HCT116 (cell line): ENCODE data around the gene CTIF. TPM values are rescaled to one million over a fixed set of nuclear protein-coding genes. Genes with fewer than 3 reads are reported as not detected.

ENCODE experiments used
- ATAC-seq: fragments of 200-7000 bp; cut with Tn5 transposase; 2 replicates; pipeline ENCODE4 v1.9.1; 2020; ENCODE audit warnings: mild to moderate bottlenecking, moderate library complexity
- BruUV-seq: library from RNA; stranded (reverse); fragments of 400-500 nt; replicated peaks from 2 replicates; lab custom pipeline; 2021; lab: Mats Ljungman, UMichigan
- CTCF ChIA-PET: fragments of 300-600 bp; sonication (Branson Sonifier 250); formaldehyde crosslinking; loops from one replicate; lab custom pipeline; 2021; ENCODE audit warnings: antibody characterized with exemption; lab: Charles Lee
- POLR2A ChIA-PET: fragments of 300-600, 350-600 bp; sonication (Branson Sonifier 250); formaldehyde crosslinking; loops from one replicate; lab custom pipeline; 2021; ENCODE audit warnings: antibody characterized with exemption; lab: Charles Lee
- RAD21 ChIA-PET, 2 experiments: fragments of 300-600 bp; sonication (Branson Sonifier 250); formaldehyde crosslinking; loops; one replicate each; lab custom pipeline; 2023; ENCODE audit warnings: low total read pairs in 2 of 2; ENCODE audit not compliant: uncharacterized antibody in 2 of 2, unreplicated experiment in 2 of 2, low non-redundant PET in 1 of 2; lab: Charles Lee
- DNase-seq: peaks from one replicate; pipeline ENCODE4 v3.0.0-alpha.2; 2010; ENCODE audit warnings: low read depth, low spot score
- H2AFZ ChIP-seq: fragments of 200-600 bp; shearing (Covaris generic), sonication (generic); 2 replicates; pipeline ENCODE4 v1.6.1; 2017; ENCODE audit warnings: low read depth, mixed run types, mixed read lengths, antibody characterized with exemption, low read length; ENCODE audit not compliant: poor library complexity, severe bottlenecking
- H3K27ac ChIP-seq: 2 replicates; pipeline ENCODE4 v1.5.1; 2012; ENCODE audit warnings: low read depth, low read length
- H3K27me3 ChIP-seq: fragments of 200-600 bp; sonication (generic); 2 replicates; pipeline ENCODE4 v1.6.1; 2016; ENCODE audit warnings: mixed run types, low read length, mixed read lengths; ENCODE audit not compliant: insufficient read depth
- H3K36me3 ChIP-seq, 2 experiments: fragments of 200-500 bp in 1 of 2; fragments of 200-600 bp in 1 of 2; sonication (Bioruptor generic) in 1 of 2; sonication (generic) in 1 of 2; 2 replicates each; pipeline versions ENCODE4 v1.5.1 to v1.6.1; 2014 to 2016; ENCODE audit warnings: low read length in 2 of 2, inconsistent platforms in 1 of 2, mixed read lengths in 1 of 2, mixed run types in 1 of 2; ENCODE audit not compliant: insufficient read depth in 2 of 2, control insufficient read depth in 1 of 2
- H3K4me1 ChIP-seq, 2 experiments: fragments of 200-600 bp in 1 of 2; sonication (generic) in 1 of 2; 2 replicates each; pipeline versions ENCODE4 v1.5.1 to v1.6.1; 2012 to 2017; ENCODE audit warnings: low read length in 2 of 2, inconsistent platforms in 1 of 2, mild to moderate bottlenecking in 1 of 2, mixed read lengths in 1 of 2, mixed run types in 1 of 2, moderate library complexity in 1 of 2; ENCODE audit not compliant: insufficient read depth in 2 of 2, control insufficient read depth in 1 of 2
- H3K4me2 ChIP-seq: fragments of 200-600 bp; sonication (generic); 2 replicates; pipeline ENCODE4 v1.6.1; 2017; ENCODE audit warnings: mixed run types, low read length, mixed read lengths
- H3K4me3 ChIP-seq, 2 experiments: fragments of 200-600 bp in 1 of 2; sonication (generic) in 1 of 2; replicated peaks in 1 of 2; 2 replicates each; pipeline ENCODE4 v1.5.1; 2011 to 2016; ENCODE audit warnings: low read length in 2 of 2, control low read depth in 1 of 2, low read depth in 1 of 2, mild to moderate bottlenecking in 1 of 2, mixed read lengths in 1 of 2, mixed run types in 1 of 2
- H3K79me2 ChIP-seq: fragments of 200-600 bp; sonication (generic); 2 replicates; pipeline ENCODE4 v1.6.1; 2017; ENCODE audit warnings: mild to moderate bottlenecking, mixed run types, low read length, moderate library complexity, mixed read lengths; ENCODE audit not compliant: insufficient read depth
- H3K9ac ChIP-seq: fragments of 200-600 bp; sonication (generic); 2 replicates; pipeline ENCODE4 v1.6.1; 2016; ENCODE audit warnings: low read length, mixed read lengths
- H3K9me2 ChIP-seq: fragments of 200-600 bp; sonication (generic), shearing (Covaris generic); 2 replicates; pipeline ENCODE4 v1.6.1; 2017; ENCODE audit warnings: mixed run types, mild to moderate bottlenecking, moderate library complexity; ENCODE audit not compliant: insufficient read depth
- H3K9me3 ChIP-seq, 2 experiments: fragments of 200-500 bp in 1 of 2; fragments of 200-600 bp in 1 of 2; sonication (Bioruptor generic) in 1 of 2; sonication (generic) in 1 of 2; 2 replicates each; pipeline ENCODE4 v1.6.1; 2014 to 2017; ENCODE audit warnings: low read length in 2 of 2, mixed read lengths in 2 of 2, inconsistent platforms in 1 of 2, low read depth in 1 of 2, mild to moderate bottlenecking in 1 of 2, mixed run types in 1 of 2, moderate library complexity in 1 of 2; ENCODE audit not compliant: control insufficient read depth in 1 of 2, insufficient read depth in 1 of 2
- H4K20me1 ChIP-seq: fragments of 200-600 bp; sonication (generic), shearing (Covaris generic); 2 replicates; pipeline ENCODE4 v1.6.1; 2017; ENCODE audit warnings: mixed run types, mild to moderate bottlenecking, moderate library complexity; ENCODE audit not compliant: insufficient read depth
- CBX3 ChIP-seq: IDR thresholded peaks from 2 replicates; pipeline ENCODE4 v1.6.1; 2012; ENCODE audit warnings: low read depth
- CEBPB ChIP-seq: IDR thresholded peaks from 2 replicates; pipeline ENCODE4 v1.6.1; 2012; ENCODE audit warnings: low read depth
- EGR1 ChIP-seq: IDR thresholded peaks from 2 replicates; pipeline ENCODE4 v1.6.1; 2012; ENCODE audit warnings: low read depth
- ELF1 ChIP-seq: IDR thresholded peaks from 2 replicates; pipeline ENCODE4 v1.6.1; 2012; ENCODE audit warnings: low read depth, borderline replicate concordance
- EZH2 ChIP-seq: fragments of 200-600 bp; sonication (generic); IDR thresholded peaks from 2 replicates; pipeline ENCODE4 v1.6.1; 2017; ENCODE audit warnings: antibody characterized with exemption, mixed run types
- FOSL1 ChIP-seq: IDR thresholded peaks from 2 replicates; pipeline ENCODE4 v1.6.1; 2012; ENCODE audit warnings: low read depth
- JUND ChIP-seq: IDR thresholded peaks from 2 replicates; pipeline ENCODE4 v1.6.1; 2012
- POLR2A ChIP-seq: IDR thresholded peaks from 2 replicates; pipeline ENCODE4 v1.7.0; 2011; ENCODE audit warnings: borderline replicate concordance; ENCODE audit not compliant: insufficient read depth, insufficient read length; ENCODE audit errors: extremely low read depth
- POLR2AphosphoS5 ChIP-seq: IDR thresholded peaks from 2 replicates; pipeline ENCODE4 v1.6.1; 2011; ENCODE audit warnings: mild to moderate bottlenecking, low read depth, low read length, moderate library complexity
- RAD21 ChIP-seq: IDR thresholded peaks from 2 replicates; pipeline ENCODE4 v1.6.1; 2012; ENCODE audit warnings: low read depth, mild to moderate bottlenecking
- REST ChIP-seq: IDR thresholded peaks from 2 replicates; pipeline ENCODE4 v1.6.1; 2012; ENCODE audit warnings: low read depth
- SIN3A ChIP-seq: IDR thresholded peaks from 2 replicates; pipeline ENCODE4 v1.6.1; 2012; ENCODE audit warnings: low read depth
- SRF ChIP-seq: IDR thresholded peaks from 2 replicates; pipeline ENCODE4 v1.6.1; 2012; ENCODE audit warnings: low read depth
- TCF7L2 ChIP-seq: IDR thresholded peaks from 2 replicates; pipeline ENCODE4 v1.7.0; 2011; ENCODE audit warnings: borderline replicate concordance, inconsistent platforms; ENCODE audit not compliant: insufficient read depth, insufficient read length; ENCODE audit errors: extremely low read depth
- YY1 ChIP-seq: IDR thresholded peaks from 2 replicates; pipeline ENCODE4 v1.6.1; 2011; ENCODE audit warnings: low read length, low read depth, moderate library complexity, mild to moderate bottlenecking; ENCODE audit not compliant: insufficient replicate concordance; ENCODE audit errors: extremely low read depth
- ZBTB33 ChIP-seq: IDR thresholded peaks from 2 replicates; pipeline ENCODE4 v1.6.1; 2011; ENCODE audit warnings: mild to moderate bottlenecking, low read length, moderate library complexity; ENCODE audit not compliant: insufficient replicate concordance; ENCODE audit errors: extremely low read depth
- ZFX ChIP-seq: fragments of 450-650 bp; IDR thresholded peaks from 2 replicates; pipeline ENCODE4 v1.6.1; 2017
- ZNF274 ChIP-seq: fragments of 200-500 bp; sonication (Bioruptor generic); IDR thresholded peaks from 2 replicates; pipeline ENCODE4 v1.6.1; 2014; ENCODE audit warnings: mild to moderate bottlenecking, low read depth, low read length, inconsistent platforms
- intact Hi-C: fragments of 100-400 bp; cut with micrococcal nuclease; formaldehyde crosslinking; loops from 2 replicates; pipeline ENCODE4 v1.10.0; 2022
- total RNA-seq: library from RNA; stranded (reverse); gene quantifications from one replicate; pipeline ENCODE4 v1.2.1, GENCODE V29; 2021; ENCODE audit not compliant: unreplicated experiment
- TF ChIP-seq, protein P1 (sequence below), 3 experiments: fragments of 200-600 bp in 1 of 3; sonication (generic) in 1 of 3; IDR thresholded peaks in 2 of 3; conservative IDR thresholded peaks in 1 of 3; 2 replicates each; pipeline ENCODE4 v1.5.1; 2012 to 2017; ENCODE audit warnings: low read depth in 2 of 3, low read length in 2 of 3, antibody characterized with exemption in 1 of 3, borderline replicate concordance in 1 of 3, control low read depth in 1 of 3, mild to moderate bottlenecking in 1 of 3, mixed read lengths in 1 of 3, mixed run types in 1 of 3, moderate library complexity in 1 of 3; ENCODE audit not compliant: insufficient read depth in 1 of 3
- TF ChIP-seq, protein P2 (sequence below): IDR thresholded peaks from 2 replicates; pipeline ENCODE4 v1.6.1; 2012

The CTIF gene
- total RNA-seq, 1 experiment from 2014 or later, result 19.7 TPM

GRCh38 chr18:48809365-48809764 lies 270.5 kb downstream of the CTIF start:
- no peak for DNase-seq
- no TSS peak for BruUV-seq
- Histone ChIP-seq H3K4me3 (no peak overlapping the region), H3K79me2 (no peaks in the 10 kb centered on the region), H3K4me1 (peaks cover 16 to 21% of the 10 kb centered on the region in 2 experiments), H3K4me2 (no peak overlapping the region), H3K9me3 (no peaks in the 10 kb centered on the region), H3K36me3 (no peaks in the 10 kb centered on the region), H4K20me1 (no peaks in the 10 kb centered on the region), H3K9me2 (no peaks in the 10 kb centered on the region; the same call in 1 of the 2 replicates), H3K9ac (no peak overlapping the region), H2AFZ (no peak overlapping the region), H3K27me3 (no peaks in the 10 kb centered on the region), H3K27ac (no peak overlapping the region)
- ATAC-seq, result no peak
- TF ChIP-seq CBX3 (no peak), ELF1 (no peak), FOSL1 (no peak), ZFX (no peak), POLR2A (no peak), TCF7L2 (no peak), CEBPB (no peak), RAD21 (no peak), EZH2 (no peak), EGR1 (no peak), POLR2AphosphoS5 (no peak), YY1 (no peak), SIN3A (no peak), REST (no peak), SRF (no peak), ZBTB33 (no peak), JUND (no peak), ZNF274 (no peak)
- TF ChIP-seq, protein P1, sequence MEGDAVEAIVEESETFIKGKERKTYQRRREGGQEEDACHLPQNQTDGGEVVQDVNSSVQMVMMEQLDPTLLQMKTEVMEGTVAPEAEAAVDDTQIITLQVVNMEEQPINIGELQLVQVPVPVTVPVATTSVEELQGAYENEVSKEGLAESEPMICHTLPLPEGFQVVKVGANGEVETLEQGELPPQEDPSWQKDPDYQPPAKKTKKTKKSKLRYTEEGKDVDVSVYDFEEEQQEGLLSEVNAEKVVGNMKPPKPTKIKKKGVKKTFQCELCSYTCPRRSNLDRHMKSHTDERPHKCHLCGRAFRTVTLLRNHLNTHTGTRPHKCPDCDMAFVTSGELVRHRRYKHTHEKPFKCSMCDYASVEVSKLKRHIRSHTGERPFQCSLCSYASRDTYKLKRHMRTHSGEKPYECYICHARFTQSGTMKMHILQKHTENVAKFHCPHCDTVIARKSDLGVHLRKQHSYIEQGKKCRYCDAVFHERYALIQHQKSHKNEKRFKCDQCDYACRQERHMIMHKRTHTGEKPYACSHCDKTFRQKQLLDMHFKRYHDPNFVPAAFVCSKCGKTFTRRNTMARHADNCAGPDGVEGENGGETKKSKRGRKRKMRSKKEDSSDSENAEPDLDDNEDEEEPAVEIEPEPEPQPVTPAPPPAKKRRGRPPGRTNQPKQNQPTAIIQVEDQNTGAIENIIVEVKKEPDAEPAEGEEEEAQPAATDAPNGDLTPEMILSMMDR (IDR thresholded peaks at IDR 0.05 in 2 of 3, conservative IDR thresholded peaks at IDR 0.05 in 1 of 3; ENCODE audit: borderline replicate concordance in 1 of 3, insufficient read depth in 1 of 3, low read depth in 2 of 3, low read length in 2 of 3), result no peak
- TF ChIP-seq, protein P2, sequence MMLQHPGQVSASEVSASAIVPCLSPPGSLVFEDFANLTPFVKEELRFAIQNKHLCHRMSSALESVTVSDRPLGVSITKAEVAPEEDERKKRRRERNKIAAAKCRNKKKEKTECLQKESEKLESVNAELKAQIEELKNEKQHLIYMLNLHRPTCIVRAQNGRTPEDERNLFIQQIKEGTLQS, result no peak
- intact Hi-C loops, result no loop called here
- POLR2A ChIA-PET, result no interaction called here
- RAD21 ChIA-PET, result no interaction called here
- CTCF ChIA-PET, result interaction anchor here (0.6 kb wide), 1 partner anchor 24 kb away, joined by 3 read pairs; no protein-coding TSS in a partner anchor
